Left forelimb (tissue), 1 donor: ENCODE results near the gene SLC37A1.

Experiments
- DNase-seq: peaks from one replicate; pipeline ENCODE4 v3.0.0-alpha.2; 2018; ENCODE audit warnings: low spot score

SLC37A1 gene

GRCh38 chr21:42478504-42478903 lies 35.1 kb upstream of the SLC37A1 start:
- DNase-seq, result no peak

- no peak for DNase-seq
These were observed 34.1 kb upstream of the SLC37A1 start for GRCh38 chr21:42479582-42479981.

GRCh38 chr21:42480736-42481135 lies 32.9 kb upstream of the SLC37A1 start:
- no peak for DNase-seq

GRCh38 chr21:42481169-42481568 lies 32.5 kb upstream of the SLC37A1 start:
- DNase-seq, result no peak

GRCh38 chr21:42484966-42485365 lies 28.7 kb upstream of the SLC37A1 start:
- DNase-seq, result no peak

GRCh38 chr21:42486072-42486471 lies 27.6 kb upstream of the SLC37A1 start:
- DNase-seq, result no peak

GRCh38 chr21:42486531-42486930 lies 27.1 kb upstream of the SLC37A1 start:
- DNase-seq, result no peak

GRCh38 chr21:42489006-42489563 lies 24.6 kb upstream of the SLC37A1 start:
- DNase-seq, result no peak

- DNase-seq, result no peak
These were observed 23.7 kb upstream of the SLC37A1 start for GRCh38 chr21:42489991-42490390.

GRCh38 chr21:42490720-42491119 lies 22.9 kb upstream of the SLC37A1 start:
- DNase-seq, result no peak

- no peak for DNase-seq
These were observed 22.3 kb upstream of the SLC37A1 start for GRCh38 chr21:42491328-42491727.

GRCh38 chr21:42492201-42492600 lies 21.5 kb upstream of the SLC37A1 start:
- DNase-seq, result no peak

GRCh38 chr21:42493109-42494060 lies 20.3 kb upstream of the SLC37A1 start:
- no peak for DNase-seq

- no peak for DNase-seq
These were observed 18.6 kb upstream of the SLC37A1 start for GRCh38 chr21:42495027-42495426.

GRCh38 chr21:42495765-42496119 lies 17.9 kb upstream of the SLC37A1 start:
- no peak for DNase-seq

GRCh38 chr21:42496120-42496838 lies 17.4 kb upstream of the SLC37A1 start, which contains the start of gene RSPH1:
Gene RSPH1 (minus strand): TSS chr21:42496224. CDS start chr21:42496186, 38 bp downstream.
- peak; percentile 100 for DNase-seq

- no peak for DNase-seq
These were observed 16.8 kb upstream of the SLC37A1 start for GRCh38 chr21:42496839-42497202.

GRCh38 chr21:42498012-42498411 lies 15.6 kb upstream of the SLC37A1 start:
- DNase-seq, result no peak

GRCh38 chr21:42499444-42500112 lies 14.1 kb upstream of the SLC37A1 start:
- no peak for DNase-seq

- no peak for DNase-seq
These were observed 13.4 kb upstream of the SLC37A1 start for GRCh38 chr21:42500225-42500624.

- DNase-seq, result no peak
These were observed 12.9 kb upstream of the SLC37A1 start for GRCh38 chr21:42500736-42501135.

GRCh38 chr21:42503711-42504110 lies 9.9 kb upstream of the SLC37A1 start:
- no peak for DNase-seq
